ENCODE measurements around the gene ITPR1.

DNA sequence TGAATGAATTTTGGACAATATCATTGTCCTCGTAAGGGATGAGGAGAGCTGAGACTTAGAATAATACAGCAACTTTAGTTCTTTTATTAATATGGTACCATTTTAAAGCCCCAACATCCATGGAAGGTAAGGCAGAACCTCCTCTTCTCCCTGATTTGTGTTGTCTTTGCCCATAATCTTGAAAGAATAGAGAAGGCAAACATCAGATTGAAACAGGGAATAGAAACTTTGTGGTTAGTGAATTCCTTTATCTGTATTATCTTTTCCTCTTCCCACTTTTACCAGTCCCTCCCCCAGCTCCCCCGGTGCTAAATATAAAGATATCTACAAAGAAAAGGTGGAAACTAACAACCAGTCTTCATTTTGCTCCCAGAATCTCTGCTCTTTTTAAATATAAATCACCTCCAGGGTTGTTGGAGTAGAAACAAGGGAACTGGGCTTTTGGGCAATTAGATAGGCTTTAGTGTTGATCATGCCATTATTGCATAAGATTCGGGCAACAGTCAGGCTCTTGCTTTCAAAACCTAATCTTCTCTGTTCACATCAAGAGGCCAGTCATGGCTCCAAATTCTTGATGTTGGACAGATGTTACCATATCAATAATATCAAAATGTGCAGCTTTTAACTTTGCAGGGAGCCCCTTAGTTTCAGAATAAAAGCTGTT is 32.5 kb downstream of the ITPR1 start:
- TF ChIP-seq CTCF (IDR thresholded peaks at IDR 0.05; ENCODE audit: insufficient read depth, low read depth, low read length) (no peak), EZH2 (IDR thresholded peaks at IDR 0.05; ENCODE audit: insufficient read depth, low read length) (no peak)
